Kidney capillary endothelial cell (primary cell): ENCODE measurements around the gene MTFMT.
"Not testable (repeated sequence)": the region's sequence is repeated elsewhere in the genome, so short reads cannot be mapped to it uniquely, and the experiment has no call there.

Source experiments
- DNase-seq: peaks from one replicate; pipeline ENCODE4 v3.0.0-alpha.2; 2018; ENCODE audit warnings: low spot score

Gene MTFMT

DNA sequence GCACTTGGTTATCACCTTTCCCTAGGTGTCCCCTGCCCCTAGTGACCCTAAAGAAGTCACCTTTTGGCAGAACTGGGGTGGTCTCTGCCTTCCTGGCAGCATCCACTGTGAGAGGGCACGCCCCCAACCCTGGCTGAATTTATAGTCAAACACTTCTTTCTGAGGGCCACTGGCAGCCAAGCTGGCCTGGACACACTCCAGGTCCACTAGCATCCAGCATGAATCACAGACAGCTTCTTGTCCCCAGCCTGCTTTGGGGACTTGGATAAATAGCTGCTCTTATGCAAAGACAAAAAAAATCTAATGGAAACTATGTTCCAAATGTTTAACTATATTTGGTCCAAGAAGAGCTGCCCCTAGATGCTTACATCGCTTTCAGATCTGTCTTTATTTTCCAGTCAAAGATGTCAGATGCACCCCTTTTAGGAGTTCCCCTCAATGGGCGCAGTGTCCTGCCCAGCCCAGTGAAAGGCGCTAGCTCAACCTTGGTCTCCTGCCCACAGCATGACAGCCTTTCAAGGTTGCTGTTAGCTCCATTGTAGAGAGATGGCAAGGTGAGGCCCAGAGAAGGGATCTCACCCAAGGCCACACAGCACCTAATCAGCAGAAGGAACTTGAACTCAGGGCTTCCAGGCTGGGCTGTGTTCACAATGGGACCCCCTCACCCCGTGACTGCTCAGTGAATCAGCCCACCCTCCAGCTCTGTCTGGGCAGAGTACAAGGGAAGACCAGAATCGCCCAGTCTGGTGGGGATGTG is 31.4 kb upstream of the MTFMT start:
- DNase-seq: no peak

DNA sequence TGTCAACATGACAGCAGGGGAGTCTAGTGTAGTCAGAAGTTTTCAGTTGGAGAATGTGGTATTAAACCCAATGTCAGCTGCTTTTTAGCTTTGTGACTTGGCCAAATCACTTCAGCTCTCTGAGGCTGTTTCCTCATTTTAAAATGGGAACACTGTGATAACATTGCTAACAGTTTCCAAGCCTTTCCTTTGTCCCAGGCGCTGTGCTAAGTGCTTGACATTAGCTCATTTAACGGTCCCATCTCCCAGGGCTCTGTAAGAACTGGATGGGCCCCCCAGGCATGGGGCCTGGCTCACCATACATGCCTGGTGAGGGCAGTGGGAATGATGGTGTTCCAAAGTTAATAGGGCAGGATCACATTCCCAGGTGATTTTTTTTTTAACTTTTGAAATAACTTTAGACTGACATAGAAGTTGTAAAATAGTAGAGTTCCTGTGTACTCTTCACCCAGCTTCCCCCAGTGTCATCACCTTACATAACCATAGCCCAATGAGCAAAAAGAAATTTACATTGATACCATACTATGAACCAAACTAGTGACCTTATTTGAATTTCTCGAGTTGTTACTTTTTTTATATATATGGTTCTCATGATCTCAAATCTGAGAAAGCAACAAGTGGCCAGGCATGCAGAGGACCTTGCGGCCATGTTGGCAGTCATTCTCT is 30.6 kb upstream of the MTFMT start:
- DNase-seq: no peak

DNA sequence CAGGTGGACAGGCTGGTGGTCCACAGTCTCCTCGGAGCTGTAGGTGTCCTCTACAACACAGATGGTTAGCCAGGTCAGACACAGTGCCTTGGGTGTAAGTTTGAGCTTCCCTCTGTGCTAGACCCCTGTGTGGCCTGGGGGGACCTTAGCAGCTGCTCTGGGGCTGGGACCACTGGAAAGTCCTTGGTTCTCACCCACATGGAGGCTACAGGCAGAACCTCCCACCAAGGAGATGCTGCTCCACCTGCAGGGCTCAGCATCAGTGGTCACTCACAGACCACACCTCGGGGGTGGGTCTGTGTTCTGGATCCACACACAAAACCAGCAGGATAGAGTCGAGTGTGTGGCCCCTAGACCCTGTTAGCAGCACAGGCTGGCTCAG is 29.9 kb upstream of the MTFMT start:
- no peak for DNase-seq

DNA sequence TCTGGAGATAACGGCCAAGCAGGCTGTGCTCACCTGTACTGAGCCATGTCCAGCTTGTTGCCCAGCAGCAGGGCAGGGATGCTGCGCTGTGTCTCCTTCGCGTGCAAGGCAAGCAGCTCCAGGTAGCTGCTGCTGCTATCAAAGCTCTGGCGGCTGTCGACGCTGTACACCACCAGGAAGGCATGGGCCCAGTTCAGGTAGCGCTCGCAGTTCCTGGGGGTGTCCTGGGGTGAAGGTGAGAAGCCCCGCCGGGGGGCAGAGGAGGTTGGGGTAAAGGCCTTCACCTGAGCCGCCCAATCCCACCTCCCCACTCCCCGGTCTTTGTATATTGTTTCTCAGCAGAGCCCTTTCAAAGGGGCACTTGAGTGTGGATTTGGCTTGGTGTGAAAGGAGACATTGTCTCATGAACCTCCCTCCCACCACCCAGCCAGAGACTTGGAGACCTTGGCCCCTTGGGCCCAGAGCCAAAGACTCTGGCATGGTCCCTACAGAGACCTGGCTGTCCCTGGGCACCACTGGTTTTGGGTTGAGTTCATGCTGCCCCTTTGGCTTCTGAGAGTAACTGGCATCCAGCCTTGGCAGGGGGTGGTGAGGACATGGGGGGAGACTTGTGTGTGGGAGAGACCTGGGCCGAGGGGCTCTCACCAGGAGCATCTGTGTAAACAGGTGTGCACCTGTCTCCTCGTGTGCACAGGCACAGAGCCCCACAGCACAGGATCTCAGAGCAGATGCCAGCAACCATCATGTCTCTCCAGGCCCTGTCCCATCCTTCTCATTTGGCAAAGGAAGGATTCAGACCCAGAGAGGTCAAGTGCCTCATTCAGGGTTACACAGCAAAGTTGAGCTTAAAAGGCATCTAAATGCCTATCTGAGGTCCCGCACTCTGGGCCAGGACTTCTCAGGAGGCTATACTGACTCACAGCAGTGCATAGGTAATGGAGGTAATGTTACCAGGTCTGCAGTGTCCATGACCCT is 29.2 kb upstream of the MTFMT start:
- DNase-seq: no peak

DNA sequence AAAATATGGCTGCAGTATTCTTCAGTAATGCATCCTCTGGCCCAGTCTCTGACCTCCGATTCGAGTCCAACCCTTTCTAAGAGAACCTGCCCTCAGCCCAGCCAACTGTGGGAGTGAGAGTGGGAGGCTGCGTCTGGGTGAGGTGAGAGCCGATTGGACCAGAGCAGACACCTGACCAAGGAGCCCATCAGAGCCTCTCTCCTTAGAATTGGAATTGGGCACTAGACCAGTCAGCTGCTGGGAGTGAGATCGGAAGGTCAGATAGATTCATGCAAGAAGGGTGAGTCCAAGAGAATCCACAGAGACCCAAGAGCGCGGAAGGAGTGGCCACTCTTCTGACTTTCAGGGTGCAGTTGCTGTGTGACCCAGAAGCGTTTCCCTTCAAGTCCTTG is 28.1 kb upstream of the MTFMT start:
- DNase-seq: no peak

DNA sequence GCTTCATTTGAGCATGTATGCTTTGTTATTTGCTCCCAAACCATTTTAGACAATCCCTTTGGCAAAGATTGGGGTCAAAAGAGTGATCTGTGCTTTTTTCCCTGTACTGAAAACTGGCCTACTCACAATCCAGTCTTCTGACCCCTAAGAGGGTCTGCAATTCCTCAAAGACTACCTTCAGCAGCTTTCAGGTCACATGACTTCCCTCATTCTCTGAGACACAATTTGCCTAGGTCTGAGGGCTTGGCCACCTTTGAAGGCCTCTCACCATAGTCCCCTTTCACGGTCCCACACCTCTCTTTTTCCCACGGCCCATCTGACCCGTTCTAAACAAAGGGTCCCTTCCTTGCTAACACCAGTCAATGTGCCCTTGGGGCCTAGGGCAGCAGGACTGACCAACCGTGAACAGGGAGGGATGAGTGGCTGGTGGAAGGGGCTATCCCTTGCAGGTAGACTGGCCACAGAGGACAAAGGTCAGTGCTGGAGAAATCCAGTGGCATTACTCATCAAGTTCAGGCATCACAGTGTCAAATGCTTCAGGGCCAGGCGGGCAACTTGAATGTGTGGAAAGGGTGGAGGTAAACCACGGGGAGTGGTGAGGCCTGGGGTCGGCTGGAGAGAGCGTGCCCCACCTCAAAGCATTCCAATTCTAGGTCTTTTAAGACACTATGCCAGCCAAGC is 27.6 kb upstream of the MTFMT start:
- no peak for DNase-seq

DNA sequence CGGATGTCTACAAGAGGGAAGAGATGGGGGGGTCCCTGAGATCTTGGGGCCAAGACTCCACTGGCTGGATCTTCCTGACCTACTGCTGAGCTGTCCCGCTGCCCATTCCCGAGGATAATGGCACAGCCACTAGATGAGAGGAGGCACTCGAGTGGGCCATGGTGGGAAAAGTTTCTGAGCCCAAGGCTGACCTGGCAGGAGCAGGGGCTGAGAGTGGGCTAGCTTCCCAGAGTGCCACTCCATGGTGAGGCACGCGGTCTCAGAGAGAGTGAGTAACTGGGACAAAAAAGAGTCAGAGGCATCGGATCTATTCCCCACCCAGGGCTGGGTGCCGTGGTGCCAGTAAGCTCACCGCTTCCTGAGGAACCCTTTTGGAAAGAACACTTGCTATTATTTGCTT is 26.7 kb upstream of the MTFMT start:
- no peak for DNase-seq

DNA sequence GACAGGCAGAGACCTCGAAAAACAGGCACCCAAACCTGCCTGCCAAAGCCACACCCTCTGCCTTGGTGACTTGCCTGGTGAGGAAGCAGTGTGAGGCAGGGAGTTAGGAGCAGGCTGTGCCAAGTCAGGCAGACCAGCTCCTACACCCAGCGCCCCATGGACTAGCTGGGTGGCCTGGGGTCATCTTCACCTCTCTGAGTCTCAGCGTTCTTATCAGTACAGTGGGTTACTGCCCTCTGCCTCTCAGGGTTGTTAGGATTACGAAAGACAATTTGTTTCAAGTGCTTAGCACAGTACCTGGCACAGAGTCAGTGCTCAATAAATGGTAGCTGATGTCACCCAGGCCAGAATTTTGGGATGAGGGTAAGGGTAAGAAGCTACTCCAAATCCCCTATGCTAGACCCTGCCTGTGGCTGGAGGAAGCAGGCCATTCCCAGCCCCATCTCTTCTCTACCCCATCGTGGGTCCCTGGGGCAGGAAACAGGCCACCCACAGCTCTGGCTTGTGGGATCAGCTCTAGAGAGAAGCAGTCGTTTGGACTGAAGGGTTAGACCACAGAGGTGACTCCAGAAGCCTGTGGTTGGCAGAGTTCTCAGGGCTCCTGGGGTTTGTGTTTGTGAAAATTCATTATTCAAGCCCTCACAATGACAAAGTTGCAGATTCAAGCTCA is 25.9 kb upstream of the MTFMT start:
- DNase-seq: no peak

DNA sequence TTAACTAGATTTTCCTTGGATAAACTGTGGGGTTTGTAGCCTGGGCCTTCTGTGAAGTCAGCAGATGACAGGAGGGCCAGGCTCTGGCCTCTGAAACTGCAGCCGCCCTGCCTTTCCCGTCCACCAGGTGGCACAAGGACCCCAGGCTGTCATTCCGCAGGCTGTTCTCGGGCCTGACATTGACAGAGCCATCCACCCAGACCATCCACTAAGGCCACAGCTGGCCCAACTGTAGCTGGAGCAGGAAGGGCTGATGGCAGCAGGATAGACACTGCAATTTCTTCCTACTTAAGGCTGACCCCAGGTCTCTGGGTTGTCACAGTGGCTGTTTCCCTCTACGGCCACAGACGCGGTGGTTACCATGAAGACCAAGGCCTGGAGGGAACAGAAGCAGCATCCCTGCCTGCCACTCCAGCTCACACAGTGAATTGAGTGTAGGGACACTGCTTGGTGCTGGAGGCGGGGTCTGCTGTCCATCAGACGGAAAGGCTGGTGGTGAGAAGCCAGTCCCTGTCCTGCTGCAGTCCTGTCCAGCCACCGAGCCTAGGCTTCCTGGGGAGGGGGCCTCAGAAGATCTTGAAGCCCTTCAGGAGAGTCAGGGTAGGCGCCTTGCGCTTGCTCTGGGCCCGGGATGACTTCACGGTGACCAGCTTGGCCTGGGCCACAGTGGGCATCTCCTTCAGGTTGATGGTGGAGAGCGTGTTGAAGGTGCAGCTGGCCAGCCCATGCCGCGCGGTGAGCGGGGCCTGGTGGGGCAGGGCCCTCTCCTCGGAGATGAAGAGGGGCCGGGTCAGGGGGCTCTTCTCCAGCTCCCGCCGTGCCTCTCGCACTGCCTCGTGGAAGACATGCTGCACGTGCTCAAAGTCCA is 25.1 kb upstream of the MTFMT start:
- peak; percentile 63 for DNase-seq

DNA sequence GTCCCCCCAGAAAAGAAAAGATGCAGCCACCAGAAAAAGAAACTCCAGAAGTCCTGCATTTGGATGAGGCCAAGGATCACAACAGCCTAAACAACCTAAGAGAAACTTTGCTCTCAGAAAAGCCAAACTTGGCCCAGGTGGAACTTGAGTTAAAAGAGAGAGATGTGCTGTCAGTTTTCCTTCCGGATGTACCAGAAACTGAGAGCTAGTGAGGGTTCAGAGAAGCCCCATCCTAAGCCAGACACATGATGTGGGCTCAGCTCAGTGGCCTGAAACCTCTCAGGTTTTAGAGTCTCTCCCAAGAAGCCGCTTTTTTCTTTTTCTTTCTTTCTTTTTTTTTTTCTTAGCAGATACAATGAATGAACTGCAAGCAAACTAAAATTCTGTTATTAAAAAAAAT is 23.5 kb upstream of the MTFMT start:
- no peak for DNase-seq

DNA sequence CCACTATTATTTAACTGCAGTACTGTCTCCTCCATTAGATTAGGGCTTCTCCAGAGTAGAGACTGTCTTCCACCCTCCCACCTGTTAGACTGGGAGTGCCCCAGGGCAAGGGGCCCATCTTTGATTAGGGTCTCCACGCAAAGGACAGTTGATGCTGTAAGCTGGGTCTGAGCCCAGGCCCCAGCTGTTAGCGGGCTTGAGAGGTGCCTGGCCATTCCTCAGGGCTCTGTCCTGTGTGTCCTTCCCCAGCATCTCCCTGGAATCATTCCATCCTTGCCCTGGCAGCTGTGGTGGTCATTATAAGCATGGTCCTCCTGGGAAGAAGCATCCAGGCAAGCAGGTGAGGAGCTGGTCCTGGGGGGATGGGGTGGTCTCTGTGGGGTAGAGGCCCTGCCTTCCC is 21.8 kb upstream of the MTFMT start:
- DNase-seq: no peak

DNA sequence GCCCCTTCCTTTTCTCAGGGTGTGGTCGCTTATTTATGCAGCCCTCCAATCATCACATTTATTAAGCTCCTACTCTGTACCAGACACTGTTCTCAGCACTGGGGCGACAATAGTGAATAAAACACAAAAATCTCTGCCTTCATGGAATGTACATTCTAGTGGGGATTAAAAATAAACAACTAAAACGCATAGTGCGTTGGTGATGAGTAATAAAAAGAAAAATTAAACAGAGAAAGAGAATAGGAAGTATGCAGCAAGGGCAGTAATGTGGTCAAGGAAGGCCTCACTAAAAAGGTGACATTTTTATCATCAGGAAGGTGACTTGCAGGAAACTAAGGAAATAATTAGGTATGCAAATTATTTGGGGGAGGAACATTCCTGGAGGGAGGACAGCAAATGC is 20.8 kb upstream of the MTFMT start:
- no peak for DNase-seq

DNA sequence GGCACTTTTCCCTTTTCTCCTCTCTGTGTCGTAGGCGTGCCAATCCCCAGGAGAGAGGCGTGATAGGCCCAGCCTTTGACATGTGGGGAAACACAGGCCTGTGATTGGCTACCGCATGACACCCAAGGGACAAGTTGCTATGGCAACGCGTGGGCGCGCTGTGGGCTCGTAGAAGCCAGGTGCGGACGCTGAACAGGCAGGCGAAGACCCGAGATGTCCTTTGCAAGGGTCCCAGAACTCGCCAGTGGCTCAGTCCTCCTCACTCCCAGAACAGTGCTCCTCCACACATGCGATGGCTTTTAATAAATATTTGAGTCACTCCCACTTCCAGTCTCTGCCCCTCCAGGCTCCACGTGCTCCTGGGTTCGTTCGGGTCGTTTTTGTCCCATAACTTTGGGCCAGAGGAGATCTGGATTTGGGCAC is 20.0 kb upstream of the MTFMT start:
- peak; percentile 83 for DNase-seq

DNA sequence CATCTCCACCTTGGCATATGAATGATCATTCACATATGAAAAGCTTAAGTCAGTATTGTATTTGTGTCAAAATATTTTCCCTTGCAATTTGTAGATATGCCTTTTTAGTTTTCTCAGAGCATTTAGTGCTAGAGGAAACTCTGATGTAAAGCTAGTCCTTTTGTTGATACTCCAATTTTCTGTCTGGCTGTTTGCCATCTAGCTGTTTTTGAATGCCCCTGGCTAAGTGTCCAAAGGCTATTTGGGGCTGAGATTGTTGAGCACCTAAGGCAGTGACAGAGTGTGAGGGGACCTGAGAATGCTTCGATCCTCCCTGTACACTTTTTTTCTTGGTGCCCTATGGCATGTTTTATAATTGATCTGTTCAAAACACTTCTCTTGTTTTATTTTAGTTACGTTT is 18.8 kb upstream of the MTFMT start:
- DNase-seq: no peak

DNA sequence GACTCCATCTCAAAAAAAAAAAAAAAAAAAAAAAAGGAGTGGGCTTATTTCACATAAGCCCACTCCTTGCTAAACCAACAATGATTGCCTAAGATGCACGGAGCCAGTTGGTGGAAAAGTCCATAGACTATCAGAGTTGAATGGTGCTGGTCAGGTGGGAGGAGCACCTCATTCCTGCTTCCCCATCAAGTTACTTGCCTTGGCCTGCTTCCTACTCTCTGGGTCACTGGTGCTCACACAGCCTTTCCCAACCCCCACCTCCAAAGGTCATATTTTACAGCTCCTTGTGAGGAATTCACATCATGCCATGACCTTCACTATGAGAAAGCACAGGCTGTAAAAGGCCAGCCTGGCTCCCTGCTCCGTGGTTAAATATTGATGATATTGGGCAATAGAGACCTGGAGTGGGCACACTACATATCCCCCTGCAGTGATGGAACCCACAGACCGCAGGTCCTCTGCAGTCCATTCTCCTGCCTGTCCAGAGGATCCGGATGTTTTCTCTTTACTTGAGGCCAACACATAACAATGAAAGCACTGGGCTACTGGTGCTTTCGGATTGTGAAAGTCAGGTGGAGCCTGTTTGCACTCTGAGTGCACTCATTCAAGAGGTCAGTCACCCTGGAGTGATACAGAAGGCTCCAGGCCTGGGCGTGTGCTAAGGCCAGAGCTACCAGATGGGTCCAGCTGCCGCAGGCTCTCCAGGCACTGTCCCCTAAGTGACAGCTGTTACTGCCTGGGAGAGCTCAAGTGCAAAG is 15.5 kb upstream of the MTFMT start, which contains the start of gene SLC51B:
SLC51B (plus strand) TSS at position 664 of the 758 bp plus-strand sequence. CDS start 4,618 bp downstream, outside the sequence.
- no peak for DNase-seq

DNA sequence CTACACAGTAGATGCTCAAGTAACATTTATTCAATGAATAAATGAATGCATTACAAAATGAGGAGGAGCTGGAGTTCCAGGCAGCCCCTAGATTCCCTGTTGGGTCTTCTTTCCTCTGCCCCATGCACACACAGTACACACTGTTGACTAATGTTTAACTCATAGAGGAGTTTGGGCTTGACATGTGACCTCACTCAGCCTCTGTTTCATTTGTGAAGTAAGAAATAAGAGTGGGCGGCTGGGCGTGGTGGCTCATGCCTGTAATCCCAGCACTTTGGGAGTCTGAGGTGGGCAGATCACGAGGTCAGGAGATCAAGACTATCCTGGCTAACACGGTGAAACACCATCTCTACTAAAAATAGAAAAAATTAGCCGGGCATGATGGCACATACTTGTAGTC is 14.8 kb upstream of the MTFMT start:
- not testable (repeated sequence) for DNase-seq

DNA sequence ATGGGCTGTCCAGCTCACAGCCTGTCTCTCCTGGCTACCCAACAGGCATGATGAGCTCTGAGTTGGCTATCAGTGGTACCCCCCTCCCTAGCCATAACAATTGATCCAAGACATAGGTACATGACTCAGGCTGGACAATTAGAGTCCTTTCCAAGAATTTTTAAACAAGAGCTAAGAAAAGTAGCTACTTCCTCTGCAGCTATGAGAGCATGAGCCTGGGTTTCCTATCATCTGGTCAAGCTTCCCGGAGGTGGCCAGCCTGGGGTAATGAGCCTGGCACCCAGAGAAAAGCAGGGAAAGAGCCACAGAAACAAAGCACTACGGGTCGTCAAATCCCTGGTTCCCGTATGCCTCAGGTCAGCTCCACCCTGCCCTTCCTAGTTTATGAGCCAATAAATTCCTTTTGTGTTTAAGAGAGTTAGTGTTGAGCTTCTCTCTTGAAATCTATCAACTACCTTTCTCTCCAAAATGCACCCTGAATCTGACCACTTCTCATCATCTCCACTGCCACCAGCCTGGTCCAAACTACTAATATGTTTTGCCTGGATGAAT is 13.4 kb upstream of the MTFMT start:
- peak; percentile 37 for DNase-seq

DNA sequence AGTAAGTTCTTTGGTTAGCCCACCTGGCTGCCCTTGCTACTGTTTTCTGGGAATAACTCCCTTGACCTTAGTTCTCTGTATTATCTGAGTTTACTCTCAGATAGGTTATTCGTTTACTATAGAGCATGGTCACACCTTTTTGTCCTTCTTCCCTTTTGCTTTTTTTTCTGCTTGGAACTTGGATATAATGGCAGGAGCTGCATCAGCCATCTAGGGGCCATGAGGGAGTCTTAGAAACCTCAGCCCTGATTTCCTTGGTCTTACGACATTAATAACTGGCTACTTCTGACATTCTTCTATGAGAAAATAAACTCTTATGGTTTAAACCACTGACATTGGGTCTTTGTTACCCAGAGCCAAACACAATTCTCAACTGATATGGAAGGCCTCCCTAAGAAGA is 12.3 kb upstream of the MTFMT start:
- DNase-seq: no peak

DNA sequence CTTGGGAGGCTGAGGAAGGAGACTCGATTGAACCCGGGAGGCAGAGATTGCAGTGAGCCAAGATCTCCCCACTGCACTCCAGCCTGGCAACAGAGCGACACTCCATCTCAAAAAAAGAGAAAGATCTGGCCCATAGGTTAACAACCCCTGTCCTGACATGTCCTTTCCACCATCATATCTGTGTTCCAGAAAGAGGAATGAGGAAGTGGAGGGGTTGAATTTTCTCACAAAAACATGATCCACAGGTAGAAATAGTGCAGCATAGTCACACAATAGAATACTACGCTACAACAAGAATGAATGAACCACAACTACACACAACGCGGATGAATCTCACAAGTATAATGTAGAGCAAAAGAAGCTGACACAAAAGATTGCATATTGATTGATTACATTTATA is 11.0 kb upstream of the MTFMT start:
- DNase-seq: no peak
